ENCODE measurements around the gene ACOXL.

DNA sequence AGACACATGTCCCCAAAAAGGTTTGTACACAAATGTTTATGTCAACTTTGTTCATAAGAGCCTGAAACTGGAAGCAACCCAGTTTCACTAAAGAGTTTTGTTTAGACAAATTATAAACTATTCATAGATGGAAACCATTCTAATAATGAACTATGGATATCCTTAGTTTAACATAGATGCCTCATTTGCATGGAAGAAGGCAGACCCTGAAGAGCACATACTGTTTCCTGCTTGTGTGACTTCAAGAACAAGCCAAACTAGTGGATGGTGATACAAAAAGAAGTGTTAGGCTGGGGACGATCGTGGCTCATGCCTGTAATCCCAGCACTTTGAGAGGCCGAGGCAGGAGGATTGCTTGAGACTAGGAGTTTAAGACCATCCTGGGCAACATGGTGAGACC is 48.1 kb downstream of the ACOXL start:
- TF ChIP-seq POLR2AphosphoS5 (IDR thresholded peaks at IDR 0.05) (no peak), POLR2A (IDR thresholded peaks at IDR 0.05) (no peak)
- TF ChIP-seq, protein P1, sequence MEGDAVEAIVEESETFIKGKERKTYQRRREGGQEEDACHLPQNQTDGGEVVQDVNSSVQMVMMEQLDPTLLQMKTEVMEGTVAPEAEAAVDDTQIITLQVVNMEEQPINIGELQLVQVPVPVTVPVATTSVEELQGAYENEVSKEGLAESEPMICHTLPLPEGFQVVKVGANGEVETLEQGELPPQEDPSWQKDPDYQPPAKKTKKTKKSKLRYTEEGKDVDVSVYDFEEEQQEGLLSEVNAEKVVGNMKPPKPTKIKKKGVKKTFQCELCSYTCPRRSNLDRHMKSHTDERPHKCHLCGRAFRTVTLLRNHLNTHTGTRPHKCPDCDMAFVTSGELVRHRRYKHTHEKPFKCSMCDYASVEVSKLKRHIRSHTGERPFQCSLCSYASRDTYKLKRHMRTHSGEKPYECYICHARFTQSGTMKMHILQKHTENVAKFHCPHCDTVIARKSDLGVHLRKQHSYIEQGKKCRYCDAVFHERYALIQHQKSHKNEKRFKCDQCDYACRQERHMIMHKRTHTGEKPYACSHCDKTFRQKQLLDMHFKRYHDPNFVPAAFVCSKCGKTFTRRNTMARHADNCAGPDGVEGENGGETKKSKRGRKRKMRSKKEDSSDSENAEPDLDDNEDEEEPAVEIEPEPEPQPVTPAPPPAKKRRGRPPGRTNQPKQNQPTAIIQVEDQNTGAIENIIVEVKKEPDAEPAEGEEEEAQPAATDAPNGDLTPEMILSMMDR (IDR thresholded peaks at IDR 0.05), result no peak
